DMS153 (cell line): Measurements from ENCODE around the gene CRX.
"Not testable (repeated sequence)": the region's sequence is repeated elsewhere in the genome, so short reads cannot be mapped to it uniquely, and the experiment has no call there.

Source experiments
- DNase-seq: peaks from one replicate; lab custom pipeline; 2025; lab: John Stamatoyannopoulos, UW

Gene CRX

GRCh38 chr19:47803671-47804070, 18.1 kb upstream of the CRX start:
- not testable (repeated sequence) for DNase-seq

GRCh38 chr19:47804451-47804850, 17.3 kb upstream of the CRX start, which contains the start of gene TPRX1:
TPRX1 (minus strand) TSS chr19:47804551; CDS start chr19:47804539, 12 bp downstream.
- not testable (repeated sequence) for DNase-seq

- DNase-seq, result no peak
Measured at GRCh38 chr19:47805313-47805712, 16.4 kb upstream of the CRX start.

- DNase-seq, result no peak
Measured at GRCh38 chr19:47806435-47806834, 15.3 kb upstream of the CRX start.

GRCh38 chr19:47813304-47813994, 8.3 kb upstream of the CRX start:
- peak; percentile 5 for DNase-seq

- no peak for DNase-seq
Measured at GRCh38 chr19:47813995-47814328, 7.8 kb upstream of the CRX start.

- not testable (repeated sequence) for DNase-seq
Measured at GRCh38 chr19:47816270-47816669, 5.5 kb upstream of the CRX start.

- DNase-seq, result not testable (repeated sequence)
Measured at GRCh38 chr19:47818221-47818620, 3.5 kb upstream of the CRX start.

GRCh38 chr19:47819858-47820257, 1.9 kb upstream of the CRX start:
- DNase-seq, result no peak

GRCh38 chr19:47820410-47820809, 1.3 kb upstream of the CRX start:
- DNase-seq, result no peak

- no peak for DNase-seq
Measured at GRCh38 chr19:47824396-47824795, 2.7 kb downstream of the CRX start.

- no peak for DNase-seq
Measured at GRCh38 chr19:47826800-47827199, 5.1 kb downstream of the CRX start.

- no peak for DNase-seq
Measured at GRCh38 chr19:47832723-47833122, 11.0 kb downstream of the CRX start.

GRCh38 chr19:47836038-47836437, 14.3 kb downstream of the CRX start:
- no peak for DNase-seq

GRCh38 chr19:47839411-47839810, 17.7 kb downstream of the CRX start:
- no peak for DNase-seq

GRCh38 chr19:47839913-47840312, 18.2 kb downstream of the CRX start:
- no peak for DNase-seq

GRCh38 chr19:47842941-47843340, 21.2 kb downstream of the CRX start:
- no peak for DNase-seq

- no peak for DNase-seq
Measured at GRCh38 chr19:47848425-47848822, 26.7 kb downstream of the CRX start.

GRCh38 chr19:47848823-47849473, 27.2 kb downstream of the CRX start:
- no peak for DNase-seq

GRCh38 chr19:47853003-47853402, 31.3 kb downstream of the CRX start:
- no peak for DNase-seq

- no peak for DNase-seq
Measured at GRCh38 chr19:47854459-47854858, 32.7 kb downstream of the CRX start.

GRCh38 chr19:47858231-47858630, 36.5 kb downstream of the CRX start:
- not testable (repeated sequence) for DNase-seq

GRCh38 chr19:47858646-47859285, 37.0 kb downstream of the CRX start, which contains the start of gene TPRX2:
TPRX2 (plus strand) TSS chr19:47859235; CDS start chr19:47859247, 12 bp downstream.
- not testable (repeated sequence) for DNase-seq
